Hematopoietic multipotent progenitor cell treated with erythropoietin and hydrocortisone succinate and interleukin-3 and kit ligand, for 6 days (in vitro differentiated cells): ENCODE measurements around the gene LCNL1.
"Not testable (repeated sequence)": the region's sequence is repeated elsewhere in the genome, so short reads cannot be mapped to it uniquely, and the experiment has no call there.

Source experiments
- DNase-seq: peaks from one replicate; pipeline ENCODE4 v3.0.0-alpha.2; 2015

The LCNL1 gene

GRCh38 chr9:137028263-137029057, 45.7 kb downstream of the LCNL1 start:
- DNase-seq: peak; percentile 80

- peak; percentile 83 for DNase-seq
These were observed 46.5 kb downstream of the LCNL1 start for GRCh38 chr9:137029058-137029936.

DNA sequence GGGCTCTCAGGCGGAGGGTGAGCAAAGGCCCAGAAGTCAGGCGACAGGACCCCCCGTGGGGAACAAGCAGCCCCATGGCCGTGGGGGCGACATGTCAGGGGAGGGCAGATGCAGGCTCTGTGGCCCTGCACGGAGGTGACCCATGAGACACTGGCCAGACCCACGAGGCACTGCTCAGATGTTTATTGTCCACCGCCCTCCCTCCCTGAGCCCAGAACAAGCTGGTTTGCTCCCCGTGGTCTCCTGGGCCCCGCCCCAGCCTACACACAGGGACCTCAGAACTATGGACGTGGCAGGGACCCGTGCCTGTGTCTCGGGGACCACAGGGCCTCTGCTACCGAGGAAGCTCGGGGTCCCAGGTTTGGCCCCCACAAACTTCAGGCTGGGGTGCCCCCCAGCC, 47.2 kb downstream of the LCNL1 start:
- DNase-seq: peak; percentile 49

DNA sequence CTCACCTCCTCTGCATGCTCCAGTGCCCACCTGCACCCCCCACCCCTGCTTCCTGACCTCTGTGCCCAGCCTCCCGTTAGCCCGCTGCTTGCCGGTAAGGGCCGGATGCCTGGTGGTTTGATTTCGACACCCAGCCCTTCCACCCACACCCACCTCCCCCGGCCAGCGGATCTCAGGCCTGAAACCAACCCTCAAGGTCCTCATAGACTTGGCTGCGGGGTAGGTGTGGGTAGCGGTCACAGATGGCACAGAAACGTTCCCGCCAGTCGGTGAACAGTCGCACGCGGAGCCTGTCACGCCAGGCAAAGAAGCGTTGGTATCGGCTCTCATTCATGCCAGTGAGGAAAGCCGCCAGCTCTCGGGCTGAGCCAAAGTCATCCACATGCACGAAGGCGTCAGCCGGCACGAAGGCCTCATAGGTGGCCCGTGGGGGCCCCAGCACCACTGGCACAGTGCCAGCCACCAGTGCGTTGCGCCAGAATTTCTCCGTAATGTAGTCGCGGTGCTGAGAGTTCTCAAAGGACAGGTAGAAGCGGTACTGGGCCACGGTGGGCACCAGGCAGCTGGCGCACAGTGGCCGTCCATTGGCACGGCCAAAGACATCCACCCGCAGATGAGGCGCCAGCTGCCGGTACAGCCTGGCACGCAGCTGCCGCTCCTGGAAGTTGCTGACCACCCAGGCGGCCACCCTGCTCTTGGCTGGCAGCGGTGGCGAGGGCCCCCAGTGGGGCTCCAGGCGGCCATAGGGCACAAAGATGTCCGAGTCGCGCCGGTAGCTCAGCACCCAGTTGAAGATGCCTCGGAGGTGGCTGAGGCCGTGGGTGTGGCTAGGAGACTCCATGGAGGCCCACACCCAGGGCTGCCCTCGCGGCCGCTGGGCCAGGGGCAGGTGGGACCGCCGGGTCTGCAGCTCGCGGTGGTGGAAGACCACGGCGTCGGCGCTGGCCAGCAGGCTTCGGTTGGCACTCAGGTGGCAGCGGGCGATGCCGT, 48.0 kb downstream of the LCNL1 start:
- peak; percentile 85 for DNase-seq

DNA sequence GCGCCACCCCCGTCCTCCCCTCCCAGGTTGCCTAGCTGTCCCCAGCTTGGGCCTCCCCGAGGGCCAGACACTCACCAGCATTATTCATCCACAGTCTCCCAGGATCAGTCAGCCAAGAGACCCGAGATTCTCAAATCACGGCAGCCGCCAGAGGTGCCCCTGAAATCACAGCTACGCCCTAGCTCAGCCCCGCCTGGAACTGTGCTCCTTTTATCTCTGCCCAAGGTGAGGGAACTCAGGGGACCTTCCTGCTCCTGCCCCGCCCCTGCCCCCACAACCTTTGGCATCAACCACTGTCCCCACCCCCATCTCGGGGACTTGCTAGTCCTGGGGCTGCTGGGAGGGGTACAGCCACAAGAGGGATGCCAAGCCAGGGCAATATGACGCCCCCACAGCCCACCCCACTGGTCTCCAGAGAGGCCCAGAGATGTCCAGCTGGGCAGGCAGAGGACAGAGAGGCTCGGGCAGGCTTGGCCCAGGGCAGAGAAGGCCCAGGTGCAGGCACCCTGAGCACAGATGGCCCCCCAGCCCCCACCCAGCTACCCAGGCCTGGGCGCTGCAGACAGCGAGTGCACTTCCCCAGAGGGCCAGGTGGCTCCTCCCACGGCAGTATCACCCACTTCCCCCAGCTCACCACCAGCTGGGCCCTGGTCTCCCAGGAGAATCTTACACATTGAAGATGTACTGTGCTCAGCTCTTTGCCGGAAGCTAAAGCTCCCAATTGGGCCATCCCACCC, 49.3 kb downstream of the LCNL1 start, which contains the start of gene FUT7:
TSS of gene FUT7 (minus strand) at position 185 of the 737 bp plus-strand sequence. CDS start at position 88, 97 bp downstream.
- DNase-seq: peak; percentile 58

DNA sequence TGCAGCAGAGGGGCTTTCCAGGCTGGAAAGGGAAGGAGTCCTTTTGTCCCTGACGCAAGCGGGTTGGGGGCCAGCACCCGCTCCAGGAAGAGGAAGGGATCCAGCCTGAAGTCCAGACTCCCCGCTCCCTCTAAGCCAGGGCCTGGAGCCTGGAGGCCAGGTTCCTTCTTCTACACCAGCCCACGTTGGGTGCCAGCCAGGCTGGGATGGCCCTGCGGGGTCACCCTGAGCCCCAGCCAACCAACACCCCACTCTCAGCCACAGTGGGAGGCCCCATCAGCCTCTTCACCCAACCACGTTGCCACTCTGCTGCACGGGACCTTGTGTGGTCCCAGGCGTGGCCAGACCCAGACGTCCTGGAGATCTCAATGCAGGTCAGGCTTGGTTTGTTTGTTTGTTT, 50.1 kb downstream of the LCNL1 start:
- peak; percentile 76 for DNase-seq

DNA sequence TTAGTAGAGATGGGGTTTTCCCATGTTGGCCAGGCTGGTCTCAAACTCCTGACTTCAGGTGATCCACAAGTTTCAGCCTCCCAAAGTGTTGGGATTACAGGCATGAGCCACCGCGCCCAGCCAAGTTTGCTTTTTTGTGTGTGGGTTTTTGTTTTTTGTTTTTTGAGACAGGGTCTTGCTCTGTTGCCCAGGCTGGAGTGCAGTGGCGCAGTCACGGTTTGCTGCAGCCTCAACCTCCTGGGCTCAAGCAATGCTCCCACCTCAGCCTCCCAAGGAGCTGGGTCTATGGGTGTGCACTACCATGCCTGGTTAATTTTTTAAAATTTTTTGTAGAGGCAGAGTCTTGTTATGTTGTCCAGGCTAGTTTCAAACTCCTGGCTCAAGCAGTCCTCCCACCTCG, 50.7 kb downstream of the LCNL1 start:
- not testable (repeated sequence) for DNase-seq

DNA sequence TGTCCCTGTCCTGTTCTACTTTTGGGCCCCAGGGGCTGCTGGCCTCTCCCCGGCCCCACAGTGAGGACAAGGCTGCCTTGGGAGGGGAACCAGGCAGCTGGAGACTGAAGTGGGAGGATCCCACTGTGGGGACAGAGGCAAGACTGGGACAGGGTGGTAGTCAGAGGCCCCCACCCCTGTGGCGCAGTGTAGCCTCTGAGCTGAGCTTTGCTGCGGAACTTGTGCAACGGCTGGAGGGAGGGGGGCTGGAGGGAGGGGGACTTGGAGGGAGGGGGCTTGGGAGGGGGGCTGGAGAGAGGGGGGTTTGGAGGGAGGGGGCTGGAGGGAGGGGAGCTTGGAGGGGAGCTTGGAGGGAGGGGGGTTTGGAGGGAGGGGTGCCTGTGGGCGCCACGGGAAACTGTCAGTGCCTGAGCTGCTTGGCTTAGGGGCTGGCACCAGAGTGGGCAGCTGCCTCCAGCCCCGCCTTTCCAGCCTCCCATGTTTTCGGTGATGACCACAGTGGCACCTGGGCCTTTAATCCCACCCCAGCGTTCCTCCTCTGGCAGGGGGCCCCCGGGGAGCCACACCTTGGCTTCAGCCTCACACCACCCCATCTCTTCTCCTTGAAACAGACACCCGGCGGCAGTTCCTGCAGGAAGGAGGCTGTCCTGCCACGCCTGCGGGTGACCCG, 51.4 kb downstream of the LCNL1 start:
- peak; percentile 57 for DNase-seq

GRCh38 chr9:137034709-137035506, 52.1 kb downstream of the LCNL1 start:
- DNase-seq: peak; percentile 94
